GM18511 (cell line): ENCODE measurements around the gene ALG8.
"Not testable (repeated sequence)": the region's sequence is repeated elsewhere in the genome, so short reads cannot be mapped to it uniquely, and the experiment has no call there.

Experiments used
- ATAC-seq: cut with Tn5 transposase; IDR thresholded peaks from one replicate; pipeline ENCODE4 v1.9.1; 2021; ENCODE audit warnings: mild to moderate bottlenecking, moderate library complexity; ENCODE audit not compliant: unreplicated experiment

Gene ALG8

GRCh38 chr11:78109081-78110015 lies 30.1 kb downstream of the ALG8 start:
- ATAC-seq: no peak

- ATAC-seq: no peak
These were observed 38.6 kb downstream of the ALG8 start for GRCh38 chr11:78100676-78101472.

- no peak for ATAC-seq
These were observed 39.2 kb downstream of the ALG8 start for GRCh38 chr11:78100261-78100660.

- no peak for ATAC-seq
These were observed 39.8 kb downstream of the ALG8 start for GRCh38 chr11:78099666-78100065.

GRCh38 chr11:78097666-78098385 lies 41.6 kb downstream of the ALG8 start:
- ATAC-seq: no peak

GRCh38 chr11:78094250-78094649 lies 45.2 kb downstream of the ALG8 start:
- no peak for ATAC-seq

- ATAC-seq: not testable (repeated sequence)
These were observed 52.8 kb downstream of the ALG8 start for GRCh38 chr11:78086521-78087074.

GRCh38 chr11:78085972-78086371 lies 53.5 kb downstream of the ALG8 start:
- ATAC-seq: no peak

- not testable (repeated sequence) for ATAC-seq
These were observed 54.9 kb downstream of the ALG8 start for GRCh38 chr11:78084506-78084905.

GRCh38 chr11:78083021-78083420 lies 56.4 kb downstream of the ALG8 start:
- ATAC-seq: no peak

- ATAC-seq: no peak
These were observed 57.3 kb downstream of the ALG8 start for GRCh38 chr11:78082146-78082545.

- ATAC-seq: no peak
These were observed 57.8 kb downstream of the ALG8 start for GRCh38 chr11:78081583-78081982.

GRCh38 chr11:78080818-78081495 lies 58.5 kb downstream of the ALG8 start:
- no peak for ATAC-seq

- ATAC-seq: no peak
These were observed 59.2 kb downstream of the ALG8 start for GRCh38 chr11:78080084-78080817.

GRCh38 chr11:78079232-78080083 lies 60.0 kb downstream of the ALG8 start, which contains the start of gene NDUFC2:
NDUFC2 (minus strand) TSS chr11:78079862; CDS start chr11:78079744, 118 bp downstream.
- ATAC-seq: peak; percentile 79

GRCh38 chr11:78078218-78079167 lies 60.9 kb downstream of the ALG8 start:
- ATAC-seq: no peak

- not testable (repeated sequence) for ATAC-seq
These were observed 61.8 kb downstream of the ALG8 start for GRCh38 chr11:78077592-78077991.
